GM23248 (cell line): ENCODE data around the gene COPS3.

ENCODE experiments used
- EZH2 ChIP-seq: fragments of 200-600 bp; sonication (generic); IDR thresholded peaks from 2 replicates; pipeline ENCODE4 v1.6.1; 2018; ENCODE audit warnings: antibody characterized with exemption, mild to moderate bottlenecking; ENCODE audit not compliant: insufficient read depth, poor library complexity, severe bottlenecking
- EZH2phosphoT487 ChIP-seq: fragments of 200-600 bp; sonication (generic); IDR thresholded peaks from 2 replicates; pipeline ENCODE4 v1.6.1; 2018; ENCODE audit warnings: antibody characterized with exemption, moderate library complexity, mild to moderate bottlenecking, low read depth; ENCODE audit not compliant: insufficient read depth

GRCh38 chr17:17204041-17204591 lies 76.9 kb downstream of the COPS3 start:
- TF ChIP-seq EZH2 (no peak), EZH2phosphoT487 (no peak)
